Caco-2 (cell line): ENCODE data around the gene SH3GL1. TPM values are rescaled to one million over a fixed set of nuclear protein-coding genes. Genes with fewer than 3 reads are reported as not detected.
A peak's percentile ranks its signal among the peaks of the same experiment; 100 is the strongest.

Experiments
- BruUV-seq: library from RNA; stranded (reverse); fragments of 400-500 nt; replicated peaks from 2 replicates; lab custom pipeline; 2021; lab: Mats Ljungman, UMichigan
- CTCF ChIA-PET: fragments of 300-600 bp; sonication (Branson Sonifier 250); formaldehyde crosslinking; loops from one replicate; lab custom pipeline; 2022; ENCODE audit warnings: antibody characterized with exemption; lab: Charles Lee
- POLR2A ChIA-PET: fragments of 300-600 bp; sonication (Branson Sonifier 250); formaldehyde crosslinking; loops from one replicate; lab custom pipeline; 2022; ENCODE audit warnings: antibody characterized with exemption; lab: Charles Lee
- DNase-seq, 2 experiments: peaks; one replicate each; pipeline versions ENCODE4 v3.0.0 to v3.0.0-alpha.2; 2020 to 2022
- H3K27me3 ChIP-seq: replicated peaks from 2 replicates; pipeline ENCODE4 v1.6.0; 2011; ENCODE audit warnings: low read length; ENCODE audit not compliant: control insufficient read depth, insufficient read depth
- H3K36me3 ChIP-seq: 2 replicates; pipeline ENCODE4 v1.5.1; 2011; ENCODE audit warnings: low read length; ENCODE audit not compliant: control insufficient read depth, insufficient read depth
- H3K4me1 ChIP-seq: fragments of 250-450 bp; sonication (Bioruptor Pico); 2 replicates; pipeline ENCODE4 v1.5.1; 2020; ENCODE audit warnings: mild to moderate bottlenecking
- H3K4me3 ChIP-seq: 2 replicates; pipeline ENCODE4 v1.5.1; 2011; ENCODE audit warnings: low read depth, mild to moderate bottlenecking, control low read depth, low read length
- H3K9me3 ChIP-seq: fragments of 250-450 bp; sonication (Bioruptor Pico); 2 replicates; pipeline ENCODE4 v1.5.1; 2020; ENCODE audit warnings: mild to moderate bottlenecking, moderate library complexity
- H3K27ac Mint-ChIP-seq: one replicate; pipeline ENCODE4 v1.8.0; 2022; ENCODE audit warnings: mixed read lengths; ENCODE audit not compliant: unreplicated experiment
- H3K27me3 Mint-ChIP-seq: one replicate; pipeline ENCODE4 v1.8.0; 2022; ENCODE audit warnings: mixed read lengths; ENCODE audit not compliant: insufficient read depth, unreplicated experiment
- H3K36me3 Mint-ChIP-seq: one replicate; pipeline ENCODE4 v1.8.0; 2022; ENCODE audit warnings: mild to moderate bottlenecking, mixed read lengths; ENCODE audit not compliant: insufficient read depth, unreplicated experiment
- H3K4me1 Mint-ChIP-seq: one replicate; pipeline ENCODE4 v1.8.0; 2022; ENCODE audit warnings: low read depth, mixed read lengths; ENCODE audit not compliant: unreplicated experiment
- H3K4me3 Mint-ChIP-seq: one replicate; pipeline ENCODE4 v1.8.0; 2022; ENCODE audit warnings: mild to moderate bottlenecking, moderate library complexity, mixed read lengths; ENCODE audit not compliant: unreplicated experiment
- H3K9me3 Mint-ChIP-seq: one replicate; pipeline ENCODE4 v1.8.0; 2022; ENCODE audit warnings: mixed read lengths; ENCODE audit not compliant: unreplicated experiment
- intact Hi-C: fragments of 100-400 bp; cut with micrococcal nuclease; formaldehyde crosslinking; loops from one replicate; pipeline ENCODE4 v1.10.0; 2022; ENCODE audit not compliant: unreplicated experiment
- total RNA-seq: library from RNA; stranded (reverse); gene quantifications from 2 replicates; pipeline ENCODE4 v1.2.3, GENCODE V29; 2022
- TF ChIP-seq, protein P1 (sequence below), 2 experiments: fragments of 200-600 bp in 1 of 2; IDR thresholded peaks; 1 replicate in 1 of 2; 2 replicates in 1 of 2; pipeline versions ENCODE4 v1.5.1 to v1.8.0; 2011 to 2022; ENCODE audit warnings: antibody characterized with exemption in 1 of 2, control low read depth in 1 of 2, inconsistent platforms in 1 of 2, low read depth in 1 of 2, low read length in 1 of 2, mild to moderate bottlenecking in 1 of 2, moderate library complexity in 1 of 2; ENCODE audit not compliant: insufficient read depth in 1 of 2, severe bottlenecking in 1 of 2, unreplicated experiment in 1 of 2

SH3GL1 gene
- total RNA-seq, 1 experiment from 2014 or later: 91.3 TPM

- ChIA-PET POLR2A (no interaction called here), CTCF (no interaction called here)
- TF ChIP-seq, protein P1, sequence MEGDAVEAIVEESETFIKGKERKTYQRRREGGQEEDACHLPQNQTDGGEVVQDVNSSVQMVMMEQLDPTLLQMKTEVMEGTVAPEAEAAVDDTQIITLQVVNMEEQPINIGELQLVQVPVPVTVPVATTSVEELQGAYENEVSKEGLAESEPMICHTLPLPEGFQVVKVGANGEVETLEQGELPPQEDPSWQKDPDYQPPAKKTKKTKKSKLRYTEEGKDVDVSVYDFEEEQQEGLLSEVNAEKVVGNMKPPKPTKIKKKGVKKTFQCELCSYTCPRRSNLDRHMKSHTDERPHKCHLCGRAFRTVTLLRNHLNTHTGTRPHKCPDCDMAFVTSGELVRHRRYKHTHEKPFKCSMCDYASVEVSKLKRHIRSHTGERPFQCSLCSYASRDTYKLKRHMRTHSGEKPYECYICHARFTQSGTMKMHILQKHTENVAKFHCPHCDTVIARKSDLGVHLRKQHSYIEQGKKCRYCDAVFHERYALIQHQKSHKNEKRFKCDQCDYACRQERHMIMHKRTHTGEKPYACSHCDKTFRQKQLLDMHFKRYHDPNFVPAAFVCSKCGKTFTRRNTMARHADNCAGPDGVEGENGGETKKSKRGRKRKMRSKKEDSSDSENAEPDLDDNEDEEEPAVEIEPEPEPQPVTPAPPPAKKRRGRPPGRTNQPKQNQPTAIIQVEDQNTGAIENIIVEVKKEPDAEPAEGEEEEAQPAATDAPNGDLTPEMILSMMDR (IDR thresholded peaks at IDR 0.05; ENCODE audit: insufficient read depth in 1 of 2, low read depth in 1 of 2, low read length in 1 of 2, severe bottlenecking in 1 of 2, unreplicated experiment in 1 of 2): no peak
- H3K27me3 ChIP-seq: no peaks in the 10 kb centered on the region
- no peaks in the 10 kb centered on the region for H3K4me1 ChIP-seq
- H3K27me3 Mint-ChIP-seq: no peaks in the 10 kb centered on the region
- no peak overlapping the region for H3K4me3 ChIP-seq
- no TSS peak for BruUV-seq
- peaks cover 2% of the 10 kb centered on the region for H3K36me3 ChIP-seq
- H3K9me3 ChIP-seq: no peaks in the 10 kb centered on the region
- H3K36me3 Mint-ChIP-seq: peaks cover 83% of the 10 kb centered on the region
- H3K27ac Mint-ChIP-seq: peak overlapping the region; percentile 66
- intact Hi-C loops: no loop called here
- no peaks in the 10 kb centered on the region for H3K4me1 Mint-ChIP-seq
- no peaks in the 10 kb centered on the region for H3K9me3 Mint-ChIP-seq
- DNase-seq: no peak
- H3K4me3 Mint-ChIP-seq: no peak overlapping the region
These were observed 32.6 kb downstream of the SH3GL1 start for GRCh38 chr19:4367781-4368127.

- Mint-ChIP-seq H3K27me3 (no peaks in the 10 kb centered on the region), H3K27ac (peak overlapping the region; percentile 66), H3K9me3 (no peaks in the 10 kb centered on the region), H3K36me3 (peaks cover 83% of the 10 kb centered on the region), H3K4me1 (no peaks in the 10 kb centered on the region), H3K4me3 (no peak overlapping the region)
- Histone ChIP-seq H3K36me3 (peaks cover 2% of the 10 kb centered on the region), H3K27me3 (no peaks in the 10 kb centered on the region), H3K4me3 (no peak overlapping the region), H3K4me1 (no peaks in the 10 kb centered on the region), H3K9me3 (no peaks in the 10 kb centered on the region)
- no peak for DNase-seq
- no TSS peak for BruUV-seq
- intact Hi-C loops: no loop called here
- TF ChIP-seq, protein P1 (IDR thresholded peaks at IDR 0.05; ENCODE audit: insufficient read depth in 1 of 2, low read depth in 1 of 2, low read length in 1 of 2, severe bottlenecking in 1 of 2, unreplicated experiment in 1 of 2): no peak
- POLR2A ChIA-PET: no interaction called here
- CTCF ChIA-PET: no interaction called here
These were observed 33.0 kb downstream of the SH3GL1 start for GRCh38 chr19:4367336-4367723.

- POLR2A ChIA-PET: no interaction called here
- intact Hi-C loops: no loop called here
- no peaks in the 10 kb centered on the region for H3K9me3 ChIP-seq
- H3K4me1 Mint-ChIP-seq: no peaks in the 10 kb centered on the region
- TF ChIP-seq, protein P1 (IDR thresholded peaks at IDR 0.05; ENCODE audit: insufficient read depth in 1 of 2, low read depth in 1 of 2, low read length in 1 of 2, severe bottlenecking in 1 of 2, unreplicated experiment in 1 of 2): no peak
- H3K4me3 ChIP-seq: no peak overlapping the region
- peak overlapping the region; percentile 66 for H3K27ac Mint-ChIP-seq
- H3K4me3 Mint-ChIP-seq: no peak overlapping the region
- H3K27me3 ChIP-seq: no peaks in the 10 kb centered on the region
- H3K27me3 Mint-ChIP-seq: no peaks in the 10 kb centered on the region
- peaks cover 4% of the 10 kb centered on the region for H3K36me3 ChIP-seq
- H3K36me3 Mint-ChIP-seq: peaks cover 88% of the 10 kb centered on the region
- H3K9me3 Mint-ChIP-seq: no peaks in the 10 kb centered on the region
- CTCF ChIA-PET: no interaction called here
- H3K4me1 ChIP-seq: no peaks in the 10 kb centered on the region
- no TSS peak for BruUV-seq
- no peak for DNase-seq
These were observed 33.5 kb downstream of the SH3GL1 start for GRCh38 chr19:4366666-4367335.
